ENCODE results near the gene ICA1. TPM values are rescaled to one million over a fixed set of nuclear protein-coding genes. Genes with fewer than 3 reads are reported as not detected.

The ICA1 gene
- total RNA-seq, 8 experiments from 2014 or later, result 10.2 to 76.7 (median 26.1) TPM

DNA sequence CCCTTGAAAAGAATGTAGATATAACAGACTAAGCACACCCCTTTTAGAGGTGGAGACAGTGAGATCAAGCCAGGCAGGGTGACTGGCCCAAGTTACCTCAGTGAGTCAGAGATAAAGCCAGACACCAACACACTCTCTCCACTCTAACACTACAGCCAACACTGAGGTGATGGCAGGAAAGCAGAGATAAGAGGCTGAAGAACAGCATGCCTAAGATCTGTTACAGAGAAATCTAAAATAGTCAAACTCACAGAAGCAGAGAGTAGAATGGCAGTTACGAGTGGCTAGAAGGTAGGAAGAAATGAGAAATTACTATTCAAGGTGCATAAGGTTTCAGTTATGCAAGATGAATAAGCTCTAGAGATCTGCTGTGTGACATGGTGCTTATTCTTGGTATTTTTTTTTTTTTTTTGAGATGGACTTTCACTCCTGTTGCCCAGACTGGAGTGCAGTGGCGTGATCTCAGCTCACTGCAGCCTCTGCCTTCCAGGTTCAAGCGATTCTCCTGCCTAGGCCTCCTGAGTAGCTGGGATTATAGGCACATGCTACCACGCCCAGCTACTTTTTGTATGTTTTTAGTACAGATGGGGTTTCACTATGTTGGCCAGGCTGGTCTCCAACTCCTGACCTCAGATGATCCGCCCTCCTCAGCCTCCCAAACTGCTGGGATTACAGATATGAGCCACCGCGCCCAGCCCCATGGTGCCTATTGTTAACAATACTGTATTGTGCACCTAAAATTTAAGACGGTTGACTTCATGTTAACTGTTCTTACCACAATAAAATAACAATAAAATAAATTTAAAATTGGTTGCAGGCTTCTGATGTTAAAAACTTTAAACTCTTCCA lies 28.7 kb downstream of the ICA1 start:
- no peak overlapping the region for H3K4me3 ChIP-seq
- H3K4me1 ChIP-seq (replicated peaks in 1 of 2), result no peaks in the 10 kb centered on the region
- WGBS, 10 experiments, result 54 to 100% (median 79%) methylated on average over 1 to 7 of the region's 8 CpGs
- peak in 2 of 8 experiments; percentile 47 to 53 for ATAC-seq (replicated peaks in 6 of 8)
- in situ Hi-C loops (cut with MboI; ENCODE audit: low pct_unique_long_range_greater_than_20kb in 2 of 9, low sequenced_read_pairs in 9 of 9, unreplicated experiment in 9 of 9), result no loop called here
- no peak overlapping the region for H3K27ac ChIP-seq

DNA sequence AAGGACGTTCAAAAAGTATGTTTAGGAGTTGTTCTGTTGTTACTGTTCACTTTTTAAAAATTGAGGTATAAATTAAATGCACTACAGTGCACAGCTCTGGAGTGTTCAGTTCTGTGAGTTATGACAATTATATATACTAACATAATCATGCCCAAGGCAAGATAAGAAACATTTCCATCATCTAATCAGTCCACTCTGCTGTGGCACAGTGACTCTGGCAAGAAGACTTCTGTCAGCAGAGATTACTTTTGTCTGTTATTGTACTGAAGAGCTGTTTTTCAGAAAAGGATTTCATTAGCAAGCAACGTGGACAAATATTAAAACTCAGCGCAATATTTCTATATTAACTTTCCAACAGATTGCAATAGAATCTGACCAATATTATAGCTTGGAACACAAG lies 32.0 kb downstream of the ICA1 start:
- H3K4me3 ChIP-seq, result no peak overlapping the region
- 32 to 100% (median 70%) methylated on average over 2 to 3 of the region's 3 CpGs; no CpG with 5 or more reads in 1 of the 10 experiments for WGBS, 10 experiments
- in situ Hi-C loops (cut with MboI; ENCODE audit: low pct_unique_long_range_greater_than_20kb in 2 of 9, low sequenced_read_pairs in 9 of 9, unreplicated experiment in 9 of 9), result no loop called here
- H3K4me1 ChIP-seq (replicated peaks in 1 of 2), result no peaks in the 10 kb centered on the region
- H3K27ac ChIP-seq, result no peak overlapping the region
- no peak for ATAC-seq (replicated peaks in 6 of 8)

DNA sequence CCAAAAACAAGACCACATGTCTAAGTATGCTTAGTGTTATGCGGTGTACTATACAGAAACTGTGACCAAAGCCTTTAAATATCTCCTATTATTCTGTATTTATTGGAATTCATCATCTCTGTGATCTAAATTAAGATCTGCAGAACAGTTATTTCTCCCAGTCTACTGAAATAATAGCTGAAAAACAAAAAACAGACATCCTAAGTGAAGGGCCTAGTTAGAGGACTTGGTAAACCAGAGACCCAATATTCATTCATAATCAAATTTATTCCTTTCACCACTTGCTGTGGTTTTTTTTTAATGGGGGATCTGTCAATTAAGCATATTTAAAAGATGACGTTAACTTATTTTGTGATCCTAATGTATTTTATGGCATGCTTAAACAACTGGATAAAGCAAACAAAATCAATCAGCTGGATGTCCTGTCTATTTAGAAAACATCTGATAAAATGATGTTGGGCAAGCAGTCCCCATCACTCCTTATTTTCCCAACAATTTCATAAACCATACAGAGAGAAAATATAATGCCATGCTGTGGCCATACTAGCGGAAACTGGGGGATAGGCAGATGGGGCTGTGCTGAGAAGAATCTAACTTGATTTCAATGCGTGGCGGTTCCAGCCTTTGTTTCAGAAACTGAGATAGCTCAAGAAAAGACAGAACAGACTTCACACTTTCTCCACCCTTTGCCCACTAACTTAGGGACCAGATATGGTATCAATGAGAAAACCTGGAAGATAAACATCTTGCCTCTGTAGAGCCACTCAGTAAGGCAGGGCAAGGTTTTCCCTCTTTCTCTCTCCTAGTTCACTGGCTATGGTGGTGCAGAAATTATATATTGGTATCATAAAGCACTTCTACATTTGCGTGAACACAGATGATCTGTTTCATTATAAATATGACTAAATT lies 32.9 kb downstream of the ICA1 start:
- H3K4me3 ChIP-seq, result no peak overlapping the region
- no peaks in the 10 kb centered on the region for H3K4me1 ChIP-seq (replicated peaks in 1 of 2)
- no peak overlapping the region for H3K27ac ChIP-seq
- in situ Hi-C loops (cut with MboI; ENCODE audit: low pct_unique_long_range_greater_than_20kb in 2 of 9, low sequenced_read_pairs in 9 of 9, unreplicated experiment in 9 of 9), result no loop called here
- 42 to 100% (median 90%) methylated on average over 1 to 6 of the region's 6 CpGs; no CpG with 5 or more reads in 1 of the 10 experiments for WGBS, 10 experiments
- ATAC-seq (replicated peaks in 6 of 8), result no peak

DNA sequence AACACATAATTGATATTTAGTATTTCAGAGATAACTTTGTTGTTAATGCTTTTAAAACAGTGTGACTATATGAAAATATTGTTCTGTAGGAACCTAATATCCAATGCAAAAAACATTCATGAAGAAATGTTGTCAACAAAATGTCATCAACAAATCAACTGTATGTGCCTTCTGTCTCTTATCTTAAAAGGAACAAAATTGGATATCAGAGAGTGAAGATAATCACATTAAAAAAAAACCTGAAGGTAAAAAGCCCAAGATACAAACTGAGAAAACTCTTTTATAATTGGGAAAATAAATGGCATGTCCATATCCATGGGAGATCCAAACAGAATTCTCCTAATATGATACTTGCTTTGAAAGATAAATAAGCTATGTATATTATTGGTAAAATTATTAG lies 33.9 kb downstream of the ICA1 start:
- Histone ChIP-seq H3K4me3 (no peak overlapping the region), H3K4me1 (replicated peaks in 1 of 2) (no peaks in the 10 kb centered on the region), H3K27ac (no peak overlapping the region)
- in situ Hi-C loops (cut with MboI; ENCODE audit: low pct_unique_long_range_greater_than_20kb in 2 of 9, low sequenced_read_pairs in 9 of 9, unreplicated experiment in 9 of 9), result no loop called here
- no peak for ATAC-seq (replicated peaks in 6 of 8)

DNA sequence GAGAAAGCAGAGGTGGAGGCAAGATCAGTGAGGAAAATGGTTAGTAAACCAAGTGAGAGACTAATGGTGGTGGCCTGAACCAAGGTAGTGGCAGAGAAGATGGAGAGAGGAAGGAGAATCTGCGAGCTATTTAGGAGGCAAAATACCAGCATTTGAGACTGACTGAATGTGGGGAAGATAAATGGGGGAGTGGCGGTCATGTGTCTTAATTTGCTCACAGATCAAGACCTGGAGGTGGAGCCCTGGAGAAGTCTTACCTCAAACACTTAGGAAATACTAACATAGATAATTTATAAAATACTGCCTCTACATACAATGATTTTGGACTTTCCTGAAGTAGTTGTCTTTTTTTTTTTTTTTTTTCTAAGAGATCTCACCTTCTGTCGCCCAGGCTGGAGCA lies 34.7 kb downstream of the ICA1 start:
- in situ Hi-C loops (cut with MboI; ENCODE audit: low pct_unique_long_range_greater_than_20kb in 2 of 9, low sequenced_read_pairs in 9 of 9, unreplicated experiment in 9 of 9), result no loop called here
- no peak overlapping the region for H3K4me3 ChIP-seq
- no peak overlapping the region for H3K27ac ChIP-seq
- WGBS, 10 experiments, result 20 to 100% (median 95%) methylated on average over 1 to 3 of the region's 3 CpGs
- H3K4me1 ChIP-seq (replicated peaks in 1 of 2), result peaks cover 3 to 5% of the 10 kb centered on the region in 2 donors
- ATAC-seq (replicated peaks in 6 of 8), result no peak

DNA sequence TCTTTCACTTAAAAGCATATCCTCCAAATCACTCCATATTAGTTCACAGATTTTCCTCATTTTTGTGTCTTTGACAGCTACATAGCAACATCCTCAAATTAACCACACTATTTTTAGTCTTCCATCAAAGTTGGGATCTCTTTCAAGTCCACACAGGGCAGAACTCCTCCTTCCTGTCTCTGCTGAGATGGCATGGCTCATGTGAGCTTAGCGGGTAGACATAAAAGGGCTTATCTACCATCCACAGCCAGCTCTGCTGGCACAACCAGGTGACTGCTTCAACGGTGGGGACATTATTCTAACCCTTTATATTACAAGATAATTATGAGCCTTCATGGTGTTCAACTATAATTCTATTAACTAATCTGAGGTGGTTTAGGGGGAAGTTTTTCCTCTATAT lies 35.5 kb downstream of the ICA1 start:
- peaks cover 9 to 10% of the 10 kb centered on the region in 2 donors for H3K4me1 ChIP-seq (replicated peaks in 1 of 2)
- ATAC-seq (replicated peaks in 6 of 8), result no peak
- H3K4me3 ChIP-seq, result no peak overlapping the region
- no peak overlapping the region for H3K27ac ChIP-seq
- 53 to 100% (median 80%) methylated on average over 1 to 2 of the region's 2 CpGs; no CpG with 5 or more reads in 3 of the 10 experiments for WGBS, 10 experiments
- in situ Hi-C loops (cut with MboI; ENCODE audit: low pct_unique_long_range_greater_than_20kb in 2 of 9, low sequenced_read_pairs in 9 of 9, unreplicated experiment in 9 of 9), result no loop called here

DNA sequence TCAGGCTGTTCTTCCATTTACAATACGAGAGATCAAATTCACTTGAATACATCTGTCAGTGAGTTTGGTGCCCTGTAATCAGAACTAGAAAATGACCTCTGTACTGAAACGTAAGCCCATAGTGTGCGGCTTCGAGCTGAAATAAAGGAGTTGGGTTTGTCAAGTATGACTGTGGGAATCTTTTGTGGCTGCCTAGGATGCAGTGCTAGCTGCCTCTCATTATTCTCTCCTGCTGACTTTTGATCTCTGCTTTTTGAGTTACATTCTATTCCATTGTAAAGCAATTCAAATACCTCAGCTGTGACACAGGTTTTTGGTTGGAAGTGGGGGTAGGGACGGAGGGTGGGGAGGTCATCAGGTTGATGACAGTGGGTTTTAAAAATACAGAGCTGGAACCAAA lies 40.4 kb downstream of the ICA1 start:
- peak overlapping the region; percentile 78 to 81 for H3K27ac ChIP-seq
- peaks cover 30 to 34% of the 10 kb centered on the region in 2 donors for H3K4me1 ChIP-seq (replicated peaks in 1 of 2)
- in situ Hi-C loops (cut with MboI; ENCODE audit: low pct_unique_long_range_greater_than_20kb in 2 of 9, low sequenced_read_pairs in 9 of 9, unreplicated experiment in 9 of 9), result loop anchor here in 2 of 9 experiments (25.0 kb wide), 4 partner anchors 459 to 784 kb away; no protein-coding TSS in a partner anchor
- ATAC-seq (replicated peaks in 6 of 8), result peak in 5 of 8 experiments; percentile 64 to 81 (median 68)
- peak overlapping the region in 4 of 5 donors; percentile 15 to 42 (median 24) for H3K4me3 ChIP-seq
- WGBS, 10 experiments, result 17 to 93% (median 40%) methylated on average over 1 to 4 of the region's 5 CpGs

DNA sequence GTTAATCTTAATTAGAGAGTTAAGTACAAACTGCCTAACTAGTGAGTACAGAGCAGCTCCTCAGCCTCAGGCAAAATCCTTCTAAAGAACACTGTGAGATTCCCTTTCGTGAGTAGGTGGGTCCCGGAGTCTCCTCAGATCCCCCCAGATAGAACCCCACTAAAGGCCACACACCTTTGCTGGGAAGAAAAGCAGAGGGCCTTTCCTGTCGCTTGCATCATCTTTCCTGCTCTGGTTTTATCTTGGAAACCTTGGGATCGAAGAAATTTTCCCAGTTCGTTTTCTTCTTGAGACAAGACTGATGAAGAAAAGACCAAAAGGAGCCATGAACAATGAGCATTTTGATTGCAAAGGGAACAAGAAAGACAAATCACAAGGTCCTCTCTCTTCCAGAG lies 40.9 kb downstream of the ICA1 start:
- 60 to 90% (median 68%) methylated on average over 2 to 5 of the region's 5 CpGs; no CpG with 5 or more reads in 4 of the 10 experiments for WGBS, 10 experiments
- Histone ChIP-seq H3K27ac (peak overlapping the region; percentile 78 to 81), H3K4me3 (peak overlapping the region in 4 of 5 donors; percentile 15 to 42 (median 24)), H3K4me1 (replicated peaks in 1 of 2) (peaks cover 30 to 35% of the 10 kb centered on the region in 2 donors)
- peak in 5 of 8 experiments; percentile 15 to 64 (median 24) for ATAC-seq (replicated peaks in 6 of 8)
- in situ Hi-C loops (cut with MboI; ENCODE audit: low pct_unique_long_range_greater_than_20kb in 2 of 9, low sequenced_read_pairs in 9 of 9, unreplicated experiment in 9 of 9), result loop anchor here in 2 of 9 experiments (25.0 kb wide), 4 partner anchors 459 to 784 kb away; no protein-coding TSS in a partner anchor

DNA sequence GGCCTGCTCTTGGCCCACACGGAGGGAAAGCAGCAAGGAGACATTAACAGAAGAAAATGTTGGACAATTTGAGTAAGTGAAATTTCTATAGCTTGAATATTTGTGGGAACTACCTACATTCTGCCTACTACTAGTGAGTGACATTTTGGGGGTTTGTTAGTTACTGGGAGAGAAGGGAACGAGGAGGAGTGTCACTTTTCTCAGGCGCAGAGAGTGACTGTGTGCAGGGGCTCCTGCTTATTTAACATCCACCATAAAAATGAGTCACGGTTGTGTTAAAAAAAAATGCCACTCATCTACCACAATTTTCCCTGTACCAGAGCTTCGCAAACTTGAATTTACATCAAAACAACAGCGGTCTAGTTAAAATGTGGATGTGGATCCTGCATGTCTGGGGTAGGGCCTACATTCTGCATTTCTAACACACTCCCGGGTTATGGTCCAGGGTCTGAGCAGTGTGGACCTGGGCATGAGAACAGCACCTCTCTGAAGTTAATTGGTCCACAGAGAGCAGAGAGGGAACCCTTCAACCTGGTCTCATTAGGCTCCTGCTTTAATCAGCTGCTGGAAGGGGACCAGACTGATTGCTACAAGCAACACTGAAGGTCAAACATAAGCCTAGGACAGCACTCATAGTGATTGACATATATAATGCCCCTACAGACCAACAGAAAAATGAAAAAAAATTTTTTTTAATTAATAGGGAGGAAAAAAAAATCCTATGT lies 41.4 kb downstream of the ICA1 start:
- in situ Hi-C loops (cut with MboI; ENCODE audit: low pct_unique_long_range_greater_than_20kb in 2 of 9, low sequenced_read_pairs in 9 of 9, unreplicated experiment in 9 of 9), result loop anchor here in 2 of 9 experiments (25.0 kb wide), 4 partner anchors 458 to 783 kb away; no protein-coding TSS in a partner anchor
- peak in 3 of 8 experiments; percentile 16 to 39 (median 21) for ATAC-seq (replicated peaks in 6 of 8)

DNA sequence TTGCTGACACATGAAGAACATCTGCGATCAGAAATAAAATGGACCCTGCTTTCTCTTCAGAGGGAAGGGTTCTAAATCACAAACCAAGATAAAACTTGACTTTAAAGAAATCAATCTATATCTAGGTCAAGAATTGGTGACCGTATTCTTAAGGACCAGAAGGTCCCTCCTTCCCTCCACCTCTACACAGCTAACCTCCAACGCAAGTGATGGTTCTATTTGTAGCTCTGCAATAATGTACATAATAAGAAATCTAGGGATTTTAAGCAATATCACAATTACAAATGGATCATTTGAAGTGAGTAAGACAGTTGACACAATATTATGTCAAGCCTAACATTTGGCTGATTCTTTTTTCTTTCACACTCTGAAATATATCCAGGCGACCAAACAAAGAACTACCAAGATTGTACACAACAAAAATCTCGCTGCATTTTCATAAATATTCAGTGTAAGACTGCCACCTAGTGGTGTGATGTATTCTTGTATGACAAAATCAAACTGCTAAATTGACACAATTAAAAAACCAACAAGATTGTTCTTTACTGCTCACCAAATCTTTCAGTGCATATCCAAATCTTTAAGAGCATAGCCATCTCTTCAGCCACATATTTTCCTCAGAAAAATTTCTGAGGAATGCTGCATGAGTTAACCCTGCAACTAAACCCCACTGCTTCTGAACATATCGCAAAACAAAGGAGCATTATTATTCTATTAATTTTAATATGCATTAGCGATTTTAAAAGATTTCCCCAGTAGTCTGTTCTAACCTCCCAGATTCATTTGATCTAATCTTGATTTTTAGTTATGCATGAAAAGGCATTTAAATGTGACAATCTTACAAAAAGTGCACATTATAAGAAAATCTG lies 44.5 kb downstream of the ICA1 start:
- Histone ChIP-seq H3K27ac (no peak overlapping the region), H3K4me3 (no peak overlapping the region), H3K4me1 (replicated peaks in 1 of 2) (peaks cover 63 to 65% of the 10 kb centered on the region in 2 donors)
- in situ Hi-C loops (cut with MboI; ENCODE audit: low pct_unique_long_range_greater_than_20kb in 2 of 9, low sequenced_read_pairs in 9 of 9, unreplicated experiment in 9 of 9), result loop anchor here in 2 of 9 experiments (25.0 kb wide), 4 partner anchors 455 to 780 kb away; no protein-coding TSS in a partner anchor
- WGBS, 10 experiments, result 0 to 73% (median 43%) methylated on average over 1 to 7 of the region's 7 CpGs
- peak in 3 of 8 experiments; percentile 14 to 71 (median 19) for ATAC-seq (replicated peaks in 6 of 8)

More for the DNA sequence above, 41.4 kb downstream of the ICA1 start:
- H3K4me3 ChIP-seq, result peak overlapping the region in 2 of 5 donors; percentile 30 to 42
- peaks cover 36% of the 10 kb centered on the region in 2 donors for H3K4me1 ChIP-seq (replicated peaks in 1 of 2)
- H3K27ac ChIP-seq, result peak overlapping the region; percentile 78 to 81
- 20 to 86% (median 76%) methylated on average over 1 to 6 of the region's 7 CpGs; no CpG with 5 or more reads in 2 of the 10 experiments for WGBS, 10 experiments

DNA sequence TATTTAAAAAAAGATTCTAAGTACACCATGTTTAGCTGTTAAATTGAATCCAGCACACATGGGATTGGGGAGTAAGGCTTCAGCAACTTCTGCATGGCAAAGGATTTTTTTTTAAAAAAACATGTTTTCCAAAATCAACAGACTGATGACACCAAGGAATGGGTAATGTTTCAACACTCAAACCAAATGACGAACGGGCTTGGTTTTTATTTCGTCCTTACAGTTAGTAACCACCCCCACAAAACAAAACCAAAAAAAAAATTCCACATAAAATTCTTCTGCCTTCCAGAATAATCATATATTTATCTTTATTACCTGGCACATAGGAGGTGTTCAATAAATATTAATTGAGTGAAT lies 45.7 kb downstream of the ICA1 start:
- ATAC-seq (replicated peaks in 6 of 8), result no peak
- 36 to 100% (median 97%) methylated on average over 2 to 3 of the region's 3 CpGs for WGBS, 10 experiments
- H3K27ac ChIP-seq, result no peak overlapping the region
- in situ Hi-C loops (cut with MboI; ENCODE audit: low pct_unique_long_range_greater_than_20kb in 2 of 9, low sequenced_read_pairs in 9 of 9, unreplicated experiment in 9 of 9), result loop anchor here in 2 of 9 experiments (25.0 kb wide), 4 partner anchors 454 to 779 kb away; no protein-coding TSS in a partner anchor
- H3K4me1 ChIP-seq (replicated peaks in 1 of 2), result peaks cover 63 to 66% of the 10 kb centered on the region in 2 donors
- H3K4me3 ChIP-seq, result no peak overlapping the region

Measured in motor neuron (in vitro differentiated cells).